Memory B cell (primary cell): ENCODE measurements around the gene ARHGEF40.
"Not testable (repeated sequence)": the region's sequence is repeated elsewhere in the genome, so short reads cannot be mapped to it uniquely, and the experiment has no call there.

ENCODE experiments used
- ATAC-seq: fragments of 150-1000 bp; cut with Tn5 transposase; 2 replicates; pipeline ENCODE4 v1.10.0; 2021; ENCODE audit warnings: low read depth, mild to moderate bottlenecking, moderate library complexity
- DNase-seq, 2 donors: peaks; one replicate each; pipeline ENCODE4 v3.0.0; 2022; ENCODE audit warnings: low spot score in 2 of 2
- H3K27ac Mint-ChIP-seq: one replicate; pipeline ENCODE4 v1.8.0; 2022; ENCODE audit warnings: mild to moderate bottlenecking, moderate library complexity, mixed read lengths
- H3K27me3 Mint-ChIP-seq: one replicate; pipeline ENCODE4 v1.8.0; 2022; ENCODE audit warnings: mixed read lengths
- H3K36me3 Mint-ChIP-seq: one replicate; pipeline ENCODE4 v1.8.0; 2022; ENCODE audit warnings: mild to moderate bottlenecking, mixed read lengths
- H3K4me1 Mint-ChIP-seq: one replicate; pipeline ENCODE4 v1.8.0; 2022; ENCODE audit warnings: mixed read lengths
- H3K4me3 Mint-ChIP-seq: one replicate; pipeline ENCODE4 v1.8.0; 2022; ENCODE audit warnings: mild to moderate bottlenecking, moderate library complexity, mixed read lengths
- H3K9me3 Mint-ChIP-seq: one replicate; pipeline ENCODE4 v1.8.0; 2022; ENCODE audit warnings: mixed read lengths

The ARHGEF40 gene

DNA sequence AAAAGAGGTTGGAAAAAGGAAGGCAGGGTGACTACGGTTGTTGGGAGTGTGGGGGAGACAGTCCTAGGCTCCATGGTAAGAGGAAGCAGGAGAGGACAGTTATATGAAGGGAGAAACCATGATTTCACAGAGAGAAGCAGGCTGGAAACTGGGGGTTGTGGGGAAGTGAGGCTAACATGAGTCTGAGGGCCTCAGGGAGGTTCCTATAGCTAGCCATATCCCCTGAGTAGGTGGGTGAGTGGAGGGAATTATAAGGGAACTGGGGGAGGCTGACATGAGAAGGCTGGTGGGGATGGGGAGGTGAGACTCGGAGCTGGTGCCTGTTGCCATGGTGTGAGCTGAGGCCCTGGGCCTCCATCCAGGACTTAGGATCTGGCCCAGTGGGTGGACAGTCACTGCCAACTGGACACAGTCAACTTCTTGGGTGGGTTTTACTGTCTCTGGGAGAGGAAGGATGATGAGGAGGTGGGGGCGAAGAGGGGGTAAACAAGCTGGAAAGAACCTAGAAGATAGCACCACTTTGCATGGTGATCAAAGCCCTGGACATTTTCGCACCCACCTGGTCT lies 36.9 kb upstream of the ARHGEF40 start:
- H3K4me1 Mint-ChIP-seq, result no peaks in the 10 kb centered on the region
- H3K4me3 Mint-ChIP-seq, result no peak overlapping the region
- ATAC-seq (no peak), DNase-seq (no peak)
- no peaks in the 10 kb centered on the region for H3K36me3 Mint-ChIP-seq
- H3K27ac Mint-ChIP-seq, result no peak overlapping the region
- no peaks in the 10 kb centered on the region for H3K9me3 Mint-ChIP-seq
- H3K27me3 Mint-ChIP-seq, result peaks cover 8% of the 10 kb centered on the region

DNA sequence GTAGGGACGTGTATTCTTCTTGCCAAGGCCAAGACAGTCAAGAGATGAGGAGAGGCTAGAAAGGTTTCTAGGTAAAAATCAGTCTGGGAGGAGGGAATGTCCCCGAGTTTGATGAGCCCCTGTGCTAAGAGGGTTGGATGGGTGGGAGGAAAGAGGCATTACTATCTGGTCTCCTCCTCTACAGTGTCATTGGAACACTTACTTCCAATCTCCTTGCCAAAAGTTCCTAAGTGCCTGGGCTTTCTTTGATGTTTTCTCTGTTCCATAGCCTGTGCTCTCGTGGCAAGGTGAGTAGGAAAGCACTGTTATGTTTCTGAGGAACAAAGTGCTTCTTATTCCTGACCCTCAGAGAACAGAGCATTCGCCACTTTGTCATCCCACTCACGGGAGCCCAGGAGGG lies 35.4 kb upstream of the ARHGEF40 start, which contains the start of gene RNASE13:
TSS of gene RNASE13 (minus strand) at position 101 of the 400 bp plus-strand sequence. CDS start 519 bp downstream, outside the sequence.
- no peak within 1 kb of the TSS for H3K27ac Mint-ChIP-seq
- H3K27me3 Mint-ChIP-seq, result peaks cover 8% of the 10 kb centered on the region
- no peak for ATAC-seq
- no peaks in the 10 kb centered on the region for H3K4me1 Mint-ChIP-seq
- H3K4me3 Mint-ChIP-seq, result no peak within 1 kb of the TSS
- H3K36me3 Mint-ChIP-seq, result no peaks in the 10 kb centered on the region
- no peaks in the 10 kb centered on the region for H3K9me3 Mint-ChIP-seq
- no peak for DNase-seq

DNA sequence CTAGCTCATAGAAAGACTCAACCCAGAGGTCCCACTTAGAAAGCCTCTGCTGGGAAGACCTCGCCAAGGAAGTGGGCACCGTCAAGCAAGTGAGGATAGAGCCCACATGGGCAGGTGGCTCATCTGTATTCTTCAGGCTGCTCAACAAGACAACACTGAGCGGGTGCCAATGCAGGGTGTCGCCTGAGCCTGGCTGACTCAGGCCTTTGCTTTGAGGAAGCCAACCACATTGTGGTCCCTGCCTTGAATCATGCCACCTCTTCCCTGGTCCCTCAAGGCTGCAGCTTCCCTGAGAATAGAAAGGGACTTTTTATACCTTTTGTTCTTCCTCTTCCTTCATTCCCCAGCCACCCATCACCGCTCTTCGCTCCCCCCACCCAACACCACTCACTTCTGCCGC lies 33.4 kb upstream of the ARHGEF40 start:
- no peak overlapping the region for H3K27ac Mint-ChIP-seq
- DNase-seq, result no peak

DNA sequence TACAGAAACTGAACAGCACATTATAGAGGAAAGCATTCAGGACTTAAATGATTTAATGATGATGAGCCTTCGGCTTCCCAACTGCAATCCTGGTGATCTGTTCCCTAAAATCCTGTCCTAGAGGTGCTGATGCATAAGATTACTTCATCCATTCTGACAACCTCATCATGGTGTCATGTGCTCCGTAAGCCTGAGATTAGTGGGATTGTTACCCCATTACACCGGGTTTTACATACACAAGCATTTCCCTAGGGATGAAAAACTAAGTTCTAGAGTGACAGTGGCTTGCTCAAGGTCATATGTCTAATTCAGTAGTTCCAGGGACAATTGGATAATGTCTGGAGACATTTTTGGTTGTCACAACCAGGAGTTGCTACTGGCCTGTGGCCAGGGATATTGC lies 32.9 kb upstream of the ARHGEF40 start:
- H3K36me3 Mint-ChIP-seq, result no peaks in the 10 kb centered on the region
- H3K4me1 Mint-ChIP-seq, result no peaks in the 10 kb centered on the region
- H3K27me3 Mint-ChIP-seq, result peaks cover 12% of the 10 kb centered on the region
- no peak overlapping the region for H3K27ac Mint-ChIP-seq
- no peak for DNase-seq
- H3K4me3 Mint-ChIP-seq, result no peak overlapping the region
- no peak for ATAC-seq
- H3K9me3 Mint-ChIP-seq, result no peaks in the 10 kb centered on the region

More for the DNA sequence above, 33.4 kb upstream of the ARHGEF40 start:
- no peak for ATAC-seq
- Mint-ChIP-seq H3K4me3 (no peak overlapping the region), H3K9me3 (no peaks in the 10 kb centered on the region), H3K4me1 (no peaks in the 10 kb centered on the region), H3K36me3 (no peaks in the 10 kb centered on the region), H3K27me3 (peaks cover 10% of the 10 kb centered on the region)

DNA sequence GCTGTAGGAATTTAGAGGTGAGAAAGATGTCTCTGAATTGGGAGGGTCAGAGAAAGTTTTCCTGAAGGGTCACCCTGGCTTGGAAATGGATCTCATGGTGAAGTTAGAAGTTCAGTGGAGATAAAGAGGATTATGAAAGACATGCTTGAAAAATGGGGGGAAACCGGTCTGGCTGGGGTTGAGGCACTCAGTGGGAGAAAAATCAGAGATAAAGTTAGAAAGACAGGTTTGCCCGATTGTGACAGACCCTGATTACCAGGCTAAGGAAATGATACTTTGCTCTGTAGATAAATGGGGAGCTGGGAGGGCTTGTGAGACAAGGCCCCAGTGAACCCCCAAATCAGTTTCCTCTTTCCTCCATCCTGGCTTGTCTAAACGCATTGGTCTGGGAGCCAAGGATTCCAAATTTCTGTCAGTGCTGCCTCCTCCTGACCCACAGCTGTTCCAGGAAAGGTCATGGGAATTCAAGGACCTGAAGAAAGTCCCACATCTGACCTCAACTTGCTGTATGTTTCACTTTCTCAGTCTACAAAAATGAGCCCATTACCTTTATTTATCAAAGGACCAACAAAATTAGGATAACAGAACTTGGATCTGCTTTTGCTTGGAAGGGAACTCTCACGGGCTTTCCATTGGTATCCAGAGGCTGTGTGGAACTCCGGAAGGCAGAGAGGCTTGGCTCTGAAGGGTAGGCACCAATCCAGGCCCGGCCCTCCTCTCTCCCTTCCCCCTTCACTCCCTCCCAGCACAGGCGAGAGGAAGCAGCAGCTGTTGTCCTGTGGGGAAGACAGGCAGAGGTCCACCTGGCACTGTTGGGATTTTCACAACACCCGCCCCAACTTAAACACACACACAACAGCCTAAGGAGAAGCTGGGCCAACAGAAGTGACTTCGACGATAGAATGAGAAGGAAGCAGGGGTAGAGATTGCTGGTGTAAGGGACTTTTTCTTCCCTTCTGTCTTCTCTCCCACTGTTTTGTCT lies 31.4 kb upstream of the ARHGEF40 start:
- DNase-seq (no peak), ATAC-seq (no peak)
- Mint-ChIP-seq H3K36me3 (no peaks in the 10 kb centered on the region), H3K4me3 (no peak overlapping the region), H3K4me1 (no peaks in the 10 kb centered on the region), H3K9me3 (no peaks in the 10 kb centered on the region), H3K27ac (no peak overlapping the region), H3K27me3 (peaks cover 19% of the 10 kb centered on the region)

DNA sequence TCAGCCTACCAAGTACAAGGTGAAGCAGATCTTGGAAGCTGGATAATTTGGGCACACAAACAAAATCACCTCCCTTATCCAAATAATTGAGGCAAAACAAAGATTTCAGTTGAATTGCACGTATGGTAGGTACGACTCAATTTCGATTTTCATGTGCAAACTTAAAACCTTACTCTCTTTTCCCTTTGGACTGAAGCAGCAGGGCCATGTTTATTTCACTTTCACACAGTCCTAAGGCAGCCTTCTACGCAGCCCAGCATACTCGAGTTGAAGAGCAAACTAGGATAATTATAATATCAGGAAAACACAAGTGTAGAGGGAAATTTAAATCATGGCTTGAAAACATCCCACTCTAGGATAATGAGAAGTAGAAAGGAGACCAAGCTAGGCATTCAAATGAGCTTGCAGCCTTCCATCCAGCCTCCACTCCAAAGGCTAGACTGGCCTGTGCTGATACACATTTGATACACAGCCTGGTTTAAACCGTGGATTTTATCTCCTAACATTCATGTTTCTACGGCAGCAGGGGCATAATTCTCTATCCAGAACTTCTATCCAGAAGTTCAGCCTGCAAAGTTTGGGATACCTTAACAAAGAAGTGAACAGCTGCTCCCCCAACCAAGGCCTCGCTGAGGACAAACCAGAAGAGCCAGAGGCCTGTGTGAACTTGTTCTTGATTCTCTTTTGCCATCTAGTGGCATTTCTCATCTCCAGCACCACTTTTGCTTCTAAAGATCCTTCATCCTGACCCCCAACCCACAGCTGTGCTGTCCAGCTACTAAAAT lies 30.3 kb upstream of the ARHGEF40 start:
- peaks cover 23% of the 10 kb centered on the region for H3K27me3 Mint-ChIP-seq
- H3K9me3 Mint-ChIP-seq, result no peaks in the 10 kb centered on the region
- peak; percentile 80 for ATAC-seq
- no peaks in the 10 kb centered on the region for H3K4me1 Mint-ChIP-seq
- H3K4me3 Mint-ChIP-seq, result no peak overlapping the region
- H3K27ac Mint-ChIP-seq, result no peak overlapping the region
- no peaks in the 10 kb centered on the region for H3K36me3 Mint-ChIP-seq
- DNase-seq, result peak in 1 of 2 donors; percentile 13

DNA sequence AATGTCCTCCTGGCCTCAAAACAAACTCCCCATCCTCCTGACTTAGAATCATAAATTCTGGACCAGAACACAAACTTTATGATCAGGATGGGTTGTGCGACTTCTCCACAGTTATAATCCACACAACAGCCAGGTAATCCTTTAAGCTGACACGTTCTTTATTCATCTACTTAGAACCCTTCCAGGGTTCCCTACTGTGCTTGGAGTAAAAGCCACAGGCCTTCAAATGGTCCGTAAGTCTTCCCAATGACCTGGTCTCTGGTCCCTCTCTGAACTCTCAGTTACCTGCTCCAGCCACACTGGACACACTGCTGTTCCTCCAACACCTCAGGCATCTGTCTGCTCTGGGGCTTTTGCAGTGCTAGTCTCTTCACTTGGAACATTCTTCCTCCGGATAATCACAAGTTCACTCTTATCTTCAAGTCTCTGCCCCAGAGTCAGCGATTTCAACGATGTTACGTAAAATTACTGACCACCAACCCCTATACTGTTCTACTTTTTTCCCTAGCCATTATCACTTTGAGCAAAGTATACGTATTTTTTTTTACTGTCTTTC lies 29.7 kb upstream of the ARHGEF40 start:
- H3K4me3 Mint-ChIP-seq, result no peak overlapping the region
- ATAC-seq (no peak), DNase-seq (no peak)
- no peaks in the 10 kb centered on the region for H3K4me1 Mint-ChIP-seq
- H3K9me3 Mint-ChIP-seq, result no peaks in the 10 kb centered on the region
- no peak overlapping the region for H3K27ac Mint-ChIP-seq
- no peaks in the 10 kb centered on the region for H3K36me3 Mint-ChIP-seq
- peaks cover 26% of the 10 kb centered on the region for H3K27me3 Mint-ChIP-seq

DNA sequence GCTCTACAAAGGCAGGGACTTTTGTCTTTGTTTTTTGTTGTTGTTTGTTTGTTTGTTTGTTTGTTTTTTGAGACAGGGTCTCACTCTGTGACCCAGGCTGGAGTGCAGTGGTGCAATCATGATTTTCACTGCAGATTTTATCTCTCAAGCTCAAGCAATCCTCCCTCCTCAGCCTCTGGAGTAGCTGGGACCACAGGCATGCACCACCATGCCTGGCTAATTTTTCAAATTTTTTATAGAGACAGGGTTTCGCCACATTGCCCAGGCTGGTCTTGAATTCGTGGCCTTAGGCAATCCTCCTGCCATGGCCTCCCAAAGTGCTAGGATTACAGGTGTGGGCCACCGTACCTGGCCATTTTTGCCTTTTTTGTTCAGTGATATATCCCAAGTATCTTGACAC lies 29.2 kb upstream of the ARHGEF40 start:
- H3K9me3 Mint-ChIP-seq, H3K36me3 Mint-ChIP-seq, DNase-seq, H3K27ac Mint-ChIP-seq, ATAC-seq, H3K4me3 Mint-ChIP-seq, H3K4me1 Mint-ChIP-seq: not testable (repeated sequence)
- H3K27me3 Mint-ChIP-seq, result peaks cover 26% of the 10 kb centered on the region

DNA sequence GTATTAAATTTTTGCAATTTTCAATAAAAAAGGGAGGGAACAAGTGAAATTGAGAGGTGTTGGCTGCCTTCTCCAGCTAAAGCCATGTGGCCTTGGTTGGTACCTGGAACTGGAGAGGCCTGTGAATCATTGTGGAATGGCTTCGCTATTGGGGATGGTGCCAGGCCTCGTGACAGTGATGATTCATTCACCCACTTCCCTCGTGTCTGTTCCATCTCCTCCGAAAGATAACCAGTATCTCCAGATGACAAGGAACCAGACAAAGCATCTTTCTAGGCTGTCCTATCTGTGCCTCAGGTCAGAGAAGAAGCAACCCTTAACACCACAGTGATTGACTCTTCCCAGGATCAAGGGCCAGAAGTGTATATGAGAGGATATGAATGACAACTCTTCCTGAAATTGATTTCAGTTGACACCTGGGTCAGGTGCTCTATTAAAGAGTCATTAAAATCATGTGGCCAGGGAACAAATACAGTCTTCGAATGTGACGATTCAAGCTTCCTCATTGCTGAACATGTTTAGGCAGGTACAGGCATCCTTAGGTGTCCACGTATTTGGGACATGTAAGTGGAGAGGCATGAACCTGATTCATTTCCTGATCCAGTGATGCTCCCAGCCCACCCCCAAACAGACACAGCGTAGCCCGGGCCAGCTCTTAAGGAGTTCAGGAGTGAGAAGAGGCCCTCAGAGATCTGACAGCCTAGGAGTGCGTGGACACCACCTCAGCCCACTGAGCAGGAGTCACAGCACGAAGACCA lies 28.2 kb upstream of the ARHGEF40 start, which contains the start of gene RNASE7:
TSS of gene RNASE7 (plus strand) at position 687 of the 758 bp plus-strand sequence. CDS start 631 bp downstream, outside the sequence.
- no peaks in the 10 kb centered on the region for H3K4me1 Mint-ChIP-seq
- no peaks in the 10 kb centered on the region for H3K36me3 Mint-ChIP-seq
- H3K27ac Mint-ChIP-seq, result no peak within 1 kb of the TSS
- peaks cover 25% of the 10 kb centered on the region for H3K27me3 Mint-ChIP-seq
- ATAC-seq (no peak), DNase-seq (no peak)
- no peak within 1 kb of the TSS for H3K4me3 Mint-ChIP-seq
- no peaks in the 10 kb centered on the region for H3K9me3 Mint-ChIP-seq

DNA sequence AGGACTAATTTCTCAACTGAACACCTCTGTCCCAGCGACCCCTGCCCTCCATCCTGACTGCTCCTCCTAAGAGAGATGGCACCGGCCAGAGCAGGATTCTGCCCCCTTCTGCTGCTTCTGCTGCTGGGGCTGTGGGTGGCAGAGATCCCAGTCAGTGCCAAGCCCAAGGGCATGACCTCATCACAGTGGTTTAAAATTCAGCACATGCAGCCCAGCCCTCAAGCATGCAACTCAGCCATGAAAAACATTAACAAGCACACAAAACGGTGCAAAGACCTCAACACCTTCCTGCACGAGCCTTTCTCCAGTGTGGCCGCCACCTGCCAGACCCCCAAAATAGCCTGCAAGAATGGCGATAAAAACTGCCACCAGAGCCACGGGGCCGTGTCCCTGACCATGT lies 27.2 kb upstream of the ARHGEF40 start:
- Mint-ChIP-seq H3K4me1 (no peaks in the 10 kb centered on the region), H3K36me3 (no peaks in the 10 kb centered on the region), H3K4me3 (no peak overlapping the region), H3K9me3 (no peaks in the 10 kb centered on the region), H3K27me3 (peaks cover 23% of the 10 kb centered on the region), H3K27ac (no peak overlapping the region)
- ATAC-seq, result no peak
- DNase-seq, result no peak

DNA sequence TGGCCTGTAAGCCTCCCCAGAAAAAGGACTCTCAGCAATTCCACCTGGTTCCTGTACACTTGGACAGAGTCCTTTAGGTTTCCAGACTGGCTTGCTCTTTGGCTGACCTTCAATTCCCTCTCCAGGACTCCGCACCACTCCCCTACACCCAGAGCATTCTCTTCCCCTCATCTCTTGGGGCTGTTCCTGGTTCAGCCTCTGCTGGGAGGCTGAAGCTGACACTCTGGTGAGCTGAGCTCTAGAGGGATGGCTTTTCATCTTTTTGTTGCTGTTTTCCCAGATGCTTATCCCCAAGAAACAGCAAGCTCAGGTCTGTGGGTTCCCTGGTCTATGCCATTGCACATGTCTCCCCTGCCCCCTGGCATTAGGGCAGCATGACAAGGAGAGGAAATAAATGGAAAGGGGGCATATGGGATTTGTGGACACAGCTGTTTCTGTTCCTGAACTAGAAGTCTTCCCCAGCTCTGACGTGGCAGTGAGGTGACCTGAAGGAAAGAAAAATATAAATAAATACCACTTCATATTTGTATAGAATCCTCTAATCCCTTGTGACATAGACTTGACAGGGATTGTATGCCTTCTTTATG lies 26.6 kb upstream of the ARHGEF40 start:
- DNase-seq (no peak), ATAC-seq (no peak)
- H3K27ac Mint-ChIP-seq, result no peak overlapping the region

DNA sequence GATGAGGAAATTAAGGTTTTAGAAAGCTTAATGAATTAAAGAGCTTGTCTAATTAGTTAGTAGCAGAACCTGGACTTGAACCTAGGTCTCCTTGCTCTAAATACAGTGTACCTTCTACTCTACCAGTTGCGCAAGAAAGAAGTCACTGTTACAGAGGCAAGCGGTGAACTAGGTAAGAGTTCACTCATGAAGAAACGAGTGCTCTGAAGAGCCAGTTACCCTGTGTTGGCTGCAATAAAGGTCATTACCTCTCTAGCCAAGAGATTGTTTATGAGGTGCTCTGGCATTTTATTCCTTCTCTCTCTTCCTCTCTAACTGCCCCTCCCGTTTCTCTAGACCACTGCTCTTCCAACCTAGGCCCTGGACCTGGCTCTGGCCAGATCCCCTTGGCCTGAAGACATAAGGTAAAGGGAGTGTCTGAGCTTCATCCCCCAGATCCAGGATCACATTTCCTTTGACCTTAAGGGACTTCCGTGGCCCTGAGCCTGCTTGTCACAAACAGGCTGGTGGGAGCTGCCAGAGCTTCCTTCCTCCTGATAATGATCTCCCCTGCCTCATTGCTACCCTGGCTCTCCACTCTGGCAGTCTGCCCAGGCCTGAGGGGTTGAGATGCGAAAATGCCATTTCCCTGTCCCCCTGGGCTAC lies 26.0 kb upstream of the ARHGEF40 start:
- no peaks in the 10 kb centered on the region for H3K4me1 Mint-ChIP-seq
- no peaks in the 10 kb centered on the region for H3K36me3 Mint-ChIP-seq
- H3K27me3 Mint-ChIP-seq, result peaks cover 26% of the 10 kb centered on the region
- ATAC-seq (no peak), DNase-seq (no peak)
- H3K27ac Mint-ChIP-seq, result no peak overlapping the region
- H3K9me3 Mint-ChIP-seq, result no peaks in the 10 kb centered on the region
- H3K4me3 Mint-ChIP-seq, result no peak overlapping the region

More for the DNA sequence above, 26.6 kb upstream of the ARHGEF40 start:
- H3K36me3 Mint-ChIP-seq, result no peaks in the 10 kb centered on the region
- H3K4me1 Mint-ChIP-seq, result no peaks in the 10 kb centered on the region
- H3K27me3 Mint-ChIP-seq, result peaks cover 23% of the 10 kb centered on the region
- H3K4me3 Mint-ChIP-seq, result no peak overlapping the region
- no peaks in the 10 kb centered on the region for H3K9me3 Mint-ChIP-seq
